ENCODE results near the gene TFIP11.
"Not testable (repeated sequence)": the region's sequence is repeated elsewhere in the genome, so short reads cannot be mapped to it uniquely, and the experiment has no call there.

The TFIP11 gene

DNA sequence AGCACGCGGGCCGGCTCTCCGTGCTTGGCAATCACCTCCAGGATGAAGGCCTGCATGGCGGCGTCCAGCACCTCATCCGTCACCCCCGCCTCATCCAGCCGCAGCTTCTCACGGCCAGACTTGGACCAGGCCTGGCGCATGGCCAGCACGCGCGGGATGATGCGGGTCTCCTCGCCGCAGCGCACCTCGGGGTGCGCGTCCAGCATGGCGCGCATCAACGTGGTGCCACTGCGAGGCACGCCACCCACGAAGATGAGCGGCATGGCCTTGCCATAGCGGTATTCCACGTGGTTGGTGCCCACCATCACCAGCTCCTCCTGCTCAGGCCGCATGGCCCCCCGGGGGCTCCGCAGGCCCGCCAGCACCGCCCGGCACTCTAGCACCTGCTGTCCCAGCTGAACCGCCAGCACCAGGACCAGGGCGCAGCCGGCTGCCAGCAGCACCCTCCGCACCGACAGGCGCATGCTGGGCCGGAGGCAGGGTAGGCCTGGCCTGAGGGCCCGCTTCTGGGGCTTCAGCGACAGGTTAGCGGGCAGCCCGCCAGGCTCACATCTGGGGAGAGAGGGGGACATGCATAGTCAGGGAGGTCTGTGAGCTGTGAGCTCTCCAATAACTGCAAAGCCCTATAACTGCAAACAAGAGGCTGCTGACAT, 29.0 kb upstream of the TFIP11 start:
- H3K4me3 ChIP-seq (ENCODE audit: extremely low read depth, insufficient read depth, low read length, poor library complexity, severe bottlenecking): no peak overlapping the region
- no peaks in the 10 kb centered on the region for H3K4me1 ChIP-seq (ENCODE audit: control insufficient read depth, insufficient read depth, low read length, poor library complexity, severe bottlenecking)
- 94 to 96% methylated on average over 44 to 47 of the region's 47 CpGs for WGBS, 2 experiments (ENCODE audit: insufficient coverage in 2 of 2)
- H3K27ac ChIP-seq (ENCODE audit: low read depth, low read length, severe bottlenecking): no peak overlapping the region
- peaks cover 41% of the 10 kb centered on the region for H3K36me3 ChIP-seq (ENCODE audit: control insufficient read depth, insufficient read depth, low read length)
- no peaks in the 10 kb centered on the region for H3K9me3 ChIP-seq (ENCODE audit: control insufficient read depth, low read length)

DNA sequence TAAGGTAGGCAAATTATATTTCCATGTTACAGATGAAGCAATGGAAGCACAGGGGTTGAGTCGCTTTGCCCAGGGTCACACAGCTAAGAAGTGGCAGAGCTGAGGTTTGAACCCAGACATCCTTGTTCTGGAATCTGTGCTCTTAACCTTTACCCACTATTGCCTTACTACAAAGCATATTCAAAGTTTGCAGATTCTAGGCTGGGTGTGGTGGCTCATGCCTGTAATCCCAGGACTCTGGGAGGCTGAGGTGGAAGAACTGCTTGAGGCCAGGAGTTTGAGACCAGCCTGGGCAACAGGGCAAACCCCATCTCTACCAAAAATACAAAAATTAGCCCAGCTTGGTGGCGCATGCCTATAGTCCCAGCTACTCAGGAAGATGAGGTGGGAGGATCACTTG, 27.8 kb upstream of the TFIP11 start:
- no peak overlapping the region for H3K27ac ChIP-seq (ENCODE audit: low read depth, low read length, severe bottlenecking)
- H3K9me3 ChIP-seq (ENCODE audit: control insufficient read depth, low read length): no peaks in the 10 kb centered on the region
- 100% methylated on average over 1 to 2 of the region's 2 CpGs for WGBS, 2 experiments (ENCODE audit: insufficient coverage in 2 of 2)
- peaks cover 42% of the 10 kb centered on the region for H3K36me3 ChIP-seq (ENCODE audit: control insufficient read depth, insufficient read depth, low read length)
- no peak overlapping the region for H3K4me3 ChIP-seq (ENCODE audit: extremely low read depth, insufficient read depth, low read length, poor library complexity, severe bottlenecking)
- H3K4me1 ChIP-seq (ENCODE audit: control insufficient read depth, insufficient read depth, low read length, poor library complexity, severe bottlenecking): no peaks in the 10 kb centered on the region

DNA sequence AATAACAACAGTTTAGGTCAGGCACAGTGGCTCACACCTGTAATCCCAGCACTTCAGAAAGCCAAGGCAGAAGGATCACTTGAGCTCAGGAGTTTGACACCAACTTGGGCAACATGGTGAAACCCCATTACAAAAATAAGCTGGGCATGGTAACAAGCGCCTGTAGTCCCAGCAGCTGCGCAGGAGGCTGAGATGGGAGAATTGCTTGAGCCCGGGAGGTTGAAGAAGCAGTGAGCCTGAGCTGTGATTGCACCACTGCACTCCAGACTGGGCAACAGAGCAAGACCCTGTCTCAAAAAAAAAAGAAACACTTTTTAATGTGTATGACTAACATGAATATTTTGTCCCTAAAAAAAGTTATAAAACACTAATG, 24.5 kb upstream of the TFIP11 start:
- H3K36me3 ChIP-seq (ENCODE audit: control insufficient read depth, insufficient read depth, low read length): peaks cover 46% of the 10 kb centered on the region
- H3K4me1 ChIP-seq (ENCODE audit: control insufficient read depth, insufficient read depth, low read length, poor library complexity, severe bottlenecking): peaks cover 14% of the 10 kb centered on the region
- H3K27ac ChIP-seq (ENCODE audit: low read depth, low read length, severe bottlenecking): no peak overlapping the region
- WGBS, 2 experiments (ENCODE audit: insufficient coverage in 2 of 2): 100% methylated on average over 3 of the region's 3 CpGs; no CpG with 5 or more reads in 1 of the 2 experiments
- H3K9me3 ChIP-seq (ENCODE audit: control insufficient read depth, low read length): no peaks in the 10 kb centered on the region
- no peak overlapping the region for H3K4me3 ChIP-seq (ENCODE audit: extremely low read depth, insufficient read depth, low read length, poor library complexity, severe bottlenecking)

DNA sequence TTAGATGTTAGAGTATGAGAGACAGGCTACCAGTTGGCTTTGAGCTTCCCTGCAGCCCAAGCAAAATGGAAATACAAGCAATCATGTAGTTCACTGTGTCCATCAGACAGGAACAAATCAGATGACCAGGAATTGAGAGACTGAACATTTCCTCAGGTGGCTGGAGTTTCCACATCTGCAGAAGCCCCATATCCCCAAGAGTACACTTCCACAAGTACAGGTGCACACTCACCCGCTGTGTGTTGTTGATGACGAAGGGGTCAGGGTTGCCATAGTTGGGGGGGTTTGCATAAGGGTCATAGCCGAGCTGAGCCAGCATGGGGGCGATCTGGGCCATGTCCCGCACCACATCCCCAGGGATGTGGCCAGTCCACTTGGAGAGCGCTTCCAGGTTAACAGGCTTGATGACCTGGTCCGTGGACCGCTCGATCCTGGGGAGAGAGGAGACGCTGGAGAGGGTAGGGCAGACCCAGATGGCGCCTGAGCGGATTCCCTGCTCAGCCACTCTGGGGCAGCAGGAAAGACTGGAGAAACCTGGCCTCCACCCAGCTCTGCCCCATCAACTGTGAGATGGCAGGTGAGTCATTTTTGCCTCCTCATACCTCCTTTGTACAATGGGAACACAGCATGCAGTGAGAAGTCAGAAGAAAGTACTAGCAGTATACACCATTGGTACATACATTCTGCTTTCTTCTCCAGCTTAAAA, 23.9 kb upstream of the TFIP11 start:
- H3K4me1 ChIP-seq (ENCODE audit: control insufficient read depth, insufficient read depth, low read length, poor library complexity, severe bottlenecking): peaks cover 14% of the 10 kb centered on the region
- H3K9me3 ChIP-seq (ENCODE audit: control insufficient read depth, low read length): no peaks in the 10 kb centered on the region
- H3K36me3 ChIP-seq (ENCODE audit: control insufficient read depth, insufficient read depth, low read length): peaks cover 51% of the 10 kb centered on the region
- H3K4me3 ChIP-seq (ENCODE audit: extremely low read depth, insufficient read depth, low read length, poor library complexity, severe bottlenecking): no peak overlapping the region
- no peak overlapping the region for H3K27ac ChIP-seq (ENCODE audit: low read depth, low read length, severe bottlenecking)
- WGBS, 2 experiments (ENCODE audit: insufficient coverage in 2 of 2): 93 to 96% methylated on average over 10 to 11 of the region's 12 CpGs

DNA sequence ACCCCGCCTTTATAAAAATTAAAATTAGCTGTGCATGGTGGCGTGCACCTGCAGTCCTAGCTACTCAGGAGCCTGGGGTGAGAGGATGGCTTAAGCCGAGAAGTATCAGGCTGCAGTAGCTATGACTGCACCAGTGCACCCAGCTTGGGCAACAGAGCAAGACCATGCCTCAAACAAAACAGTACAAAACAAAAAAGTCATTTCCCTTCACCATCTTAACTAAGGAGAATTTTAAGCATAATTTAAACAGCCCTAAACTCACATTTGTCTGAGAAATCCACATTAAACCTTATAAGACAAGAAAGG, 23.3 kb upstream of the TFIP11 start:
- peaks cover 53% of the 10 kb centered on the region for H3K36me3 ChIP-seq (ENCODE audit: control insufficient read depth, insufficient read depth, low read length)
- H3K4me3 ChIP-seq (ENCODE audit: extremely low read depth, insufficient read depth, low read length, poor library complexity, severe bottlenecking): no peak overlapping the region
- H3K27ac ChIP-seq (ENCODE audit: low read depth, low read length, severe bottlenecking): no peak overlapping the region
- no peaks in the 10 kb centered on the region for H3K9me3 ChIP-seq (ENCODE audit: control insufficient read depth, low read length)
- H3K4me1 ChIP-seq (ENCODE audit: control insufficient read depth, insufficient read depth, low read length, poor library complexity, severe bottlenecking): peaks cover 14% of the 10 kb centered on the region
- WGBS, 2 experiments (ENCODE audit: insufficient coverage in 2 of 2): 94 to 100% methylated on average over 2 to 3 of the region's 3 CpGs

DNA sequence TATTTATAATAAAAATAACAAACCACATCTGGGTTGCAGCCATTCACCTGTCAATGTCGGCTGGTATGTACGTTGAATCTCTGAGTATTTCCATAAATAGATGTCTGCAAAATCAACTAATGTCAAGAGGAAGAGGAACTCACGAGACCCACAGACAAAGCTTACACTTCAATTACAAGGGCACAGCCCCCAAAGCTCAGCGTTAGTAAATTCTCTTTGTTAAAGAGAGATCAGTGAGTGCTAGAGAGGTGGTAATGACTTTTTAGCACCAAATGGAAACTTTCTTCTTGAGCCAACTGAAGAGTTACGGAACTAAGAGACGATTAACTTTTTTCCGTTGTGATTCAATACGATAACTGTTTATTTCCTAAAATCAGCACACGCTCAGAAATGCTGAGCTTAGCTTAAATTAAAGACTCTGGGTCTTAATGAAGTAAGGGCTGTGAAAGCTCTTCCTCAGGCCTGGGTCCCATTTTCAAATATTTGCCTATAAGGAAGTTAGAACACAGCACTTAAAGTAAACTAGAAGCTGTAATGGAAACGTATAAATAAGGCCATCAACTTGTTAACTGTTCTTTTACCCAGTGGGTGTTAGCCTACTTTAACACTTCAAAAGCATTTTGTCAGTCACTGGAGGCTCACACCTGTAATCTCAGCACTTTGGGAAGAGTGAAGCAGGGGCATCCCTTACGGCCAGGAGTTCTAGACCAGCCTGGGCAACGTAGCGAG, 22.8 kb upstream of the TFIP11 start:
- H3K27ac ChIP-seq (ENCODE audit: low read depth, low read length, severe bottlenecking): no peak overlapping the region
- H3K4me3 ChIP-seq (ENCODE audit: extremely low read depth, insufficient read depth, low read length, poor library complexity, severe bottlenecking): no peak overlapping the region
- H3K4me1 ChIP-seq (ENCODE audit: control insufficient read depth, insufficient read depth, low read length, poor library complexity, severe bottlenecking): peaks cover 14% of the 10 kb centered on the region
- H3K36me3 ChIP-seq (ENCODE audit: control insufficient read depth, insufficient read depth, low read length): peaks cover 53% of the 10 kb centered on the region
- no peaks in the 10 kb centered on the region for H3K9me3 ChIP-seq (ENCODE audit: control insufficient read depth, low read length)
- 89 to 93% methylated on average over 9 to 10 of the region's 13 CpGs for WGBS, 2 experiments (ENCODE audit: insufficient coverage in 2 of 2)

DNA sequence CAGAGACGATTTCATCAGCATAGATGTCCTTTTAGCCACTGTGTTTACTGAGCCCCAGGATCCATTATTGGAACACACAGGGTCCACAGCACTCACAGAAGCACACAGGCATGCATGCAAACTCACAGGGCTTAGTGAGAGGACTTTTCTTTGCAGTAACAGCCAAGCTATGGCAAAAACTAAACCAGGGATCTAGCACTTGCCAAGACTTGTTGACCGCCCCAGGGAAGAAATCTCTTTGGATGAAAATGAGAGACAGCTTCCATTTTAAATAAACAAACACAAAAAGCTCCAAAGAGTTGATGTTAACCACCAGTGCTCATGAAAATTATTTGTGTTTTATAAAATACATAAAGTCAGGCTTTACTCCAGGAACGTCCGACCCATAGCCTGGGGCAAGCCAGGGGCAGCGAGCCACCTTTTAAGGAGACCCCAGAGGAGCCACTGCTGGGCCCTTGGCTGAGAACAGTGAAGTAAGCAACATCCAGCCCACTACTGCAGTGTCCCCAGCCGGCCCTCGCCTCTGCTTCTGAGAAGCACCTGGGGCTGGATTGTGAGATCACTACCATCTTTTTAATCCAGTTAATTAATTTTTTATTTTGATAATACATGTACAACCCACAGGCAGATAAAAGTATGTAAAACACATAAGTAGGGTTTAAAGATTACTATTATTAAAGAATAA, 22.0 kb upstream of the TFIP11 start:
- H3K27ac ChIP-seq (ENCODE audit: low read depth, low read length, severe bottlenecking): peak overlapping the region; percentile 30
- no peak overlapping the region for H3K4me3 ChIP-seq (ENCODE audit: extremely low read depth, insufficient read depth, low read length, poor library complexity, severe bottlenecking)
- 82 to 95% methylated on average over 1 to 4 of the region's 7 CpGs for WGBS, 2 experiments (ENCODE audit: insufficient coverage in 2 of 2)
- H3K36me3 ChIP-seq (ENCODE audit: control insufficient read depth, insufficient read depth, low read length): peaks cover 48% of the 10 kb centered on the region
- H3K9me3 ChIP-seq (ENCODE audit: control insufficient read depth, low read length): no peaks in the 10 kb centered on the region
- H3K4me1 ChIP-seq (ENCODE audit: control insufficient read depth, insufficient read depth, low read length, poor library complexity, severe bottlenecking): peaks cover 14% of the 10 kb centered on the region

DNA sequence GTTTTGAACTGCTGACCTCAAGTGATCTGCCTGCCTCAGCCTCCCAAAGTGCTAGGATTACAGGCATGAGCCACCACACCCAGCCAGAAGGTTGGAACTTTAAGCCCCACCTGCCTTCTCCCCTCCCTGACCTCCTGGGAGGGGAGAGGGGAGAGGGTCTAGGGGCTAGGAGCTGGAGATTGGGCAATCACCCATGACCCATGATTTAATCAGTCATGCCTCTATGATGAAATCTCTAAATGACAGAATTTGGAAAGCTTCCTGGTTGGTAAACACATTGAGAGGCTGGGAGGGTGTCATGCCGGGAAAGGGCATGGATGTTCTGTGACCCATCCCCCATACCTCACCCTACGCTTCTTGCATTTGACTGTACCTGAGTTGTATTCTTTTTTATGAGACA, 17.1 kb upstream of the TFIP11 start:
- no peaks in the 10 kb centered on the region for H3K9me3 ChIP-seq (ENCODE audit: control insufficient read depth, low read length)
- no CpG with 5 or more reads among the region's 2 CpGs for WGBS, 2 experiments (ENCODE audit: insufficient coverage in 2 of 2)
- peaks cover 15% of the 10 kb centered on the region for H3K4me1 ChIP-seq (ENCODE audit: control insufficient read depth, insufficient read depth, low read length, poor library complexity, severe bottlenecking)
- peaks cover 52% of the 10 kb centered on the region for H3K36me3 ChIP-seq (ENCODE audit: control insufficient read depth, insufficient read depth, low read length)
- no peak overlapping the region for H3K27ac ChIP-seq (ENCODE audit: low read depth, low read length, severe bottlenecking)
- H3K4me3 ChIP-seq (ENCODE audit: extremely low read depth, insufficient read depth, low read length, poor library complexity, severe bottlenecking): no peak overlapping the region

DNA sequence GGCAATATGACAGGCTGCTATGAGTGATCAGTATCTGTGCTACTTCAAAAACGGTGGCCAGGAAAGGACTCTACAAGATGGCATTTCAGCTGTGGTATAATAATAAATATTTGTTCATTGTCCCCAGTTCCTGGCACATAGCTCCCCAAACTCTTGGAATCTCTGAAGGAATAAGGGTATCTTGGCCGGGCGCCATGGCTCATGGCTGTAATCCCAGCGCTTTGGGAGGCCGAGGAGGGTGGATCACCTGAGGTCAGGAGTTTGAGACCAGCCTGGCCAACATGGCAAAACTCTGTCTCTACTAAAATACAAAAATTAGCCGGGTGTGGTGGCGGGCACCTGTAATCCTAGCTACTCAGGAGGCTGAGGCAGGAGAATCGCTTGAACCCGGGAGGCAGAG, 16.2 kb upstream of the TFIP11 start:
- not testable (repeated sequence) for H3K9me3 ChIP-seq (ENCODE audit: control insufficient read depth, low read length); H3K4me1 ChIP-seq (ENCODE audit: control insufficient read depth, insufficient read depth, low read length, poor library complexity, severe bottlenecking); H3K27ac ChIP-seq (ENCODE audit: low read depth, low read length, severe bottlenecking); H3K4me3 ChIP-seq (ENCODE audit: extremely low read depth, insufficient read depth, low read length, poor library complexity, severe bottlenecking)
- 85 to 94% methylated on average over 5 of the region's 9 CpGs for WGBS, 2 experiments (ENCODE audit: insufficient coverage in 2 of 2)
- H3K36me3 ChIP-seq (ENCODE audit: control insufficient read depth, insufficient read depth, low read length): peaks cover 59% of the 10 kb centered on the region

DNA sequence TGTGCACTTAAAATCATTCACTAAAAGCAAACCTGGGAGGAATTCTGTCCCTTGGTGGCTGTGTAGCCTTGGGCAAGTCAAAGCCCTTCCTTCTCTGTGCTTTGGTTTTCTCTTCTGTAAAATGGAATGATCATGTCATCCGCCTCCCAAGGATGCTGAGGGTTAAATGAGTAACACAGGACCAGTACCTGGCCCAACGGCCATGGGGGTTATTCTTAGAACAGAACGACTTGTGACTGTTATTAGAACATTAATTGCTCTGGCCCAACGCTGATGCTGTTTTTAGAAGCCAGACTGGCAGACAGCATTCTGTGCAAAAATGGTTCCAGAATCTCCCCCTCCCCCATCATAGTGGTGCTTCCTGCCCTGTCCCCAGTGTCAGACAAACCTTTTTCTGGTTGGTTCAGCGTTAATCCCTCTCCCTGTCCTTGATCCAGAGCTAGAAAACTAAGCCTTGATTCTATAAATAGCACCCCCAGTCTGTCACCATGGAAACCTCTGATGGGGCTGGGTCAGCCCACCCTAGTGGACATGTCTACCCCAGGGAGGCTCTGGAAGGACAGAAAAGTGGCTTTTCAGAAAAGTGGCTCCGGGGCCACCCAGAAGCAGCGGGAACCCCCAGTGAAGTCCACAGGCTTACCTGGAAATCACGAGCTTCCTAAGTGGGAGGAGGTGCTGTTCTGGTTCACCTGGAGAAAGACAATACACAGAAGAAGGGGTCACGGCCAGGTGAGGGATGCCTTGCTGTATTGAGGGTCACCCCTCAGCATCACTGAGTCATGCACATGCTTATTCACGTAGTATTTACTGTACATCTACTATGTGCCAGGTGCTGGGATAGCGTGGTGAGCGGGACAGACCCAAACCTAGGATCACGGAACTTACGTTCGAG, 15.5 kb upstream of the TFIP11 start:
- Histone ChIP-seq H3K4me3 (ENCODE audit: extremely low read depth, insufficient read depth, low read length, poor library complexity, severe bottlenecking) (no peak overlapping the region), H3K36me3 (ENCODE audit: control insufficient read depth, insufficient read depth, low read length) (peaks cover 59% of the 10 kb centered on the region), H3K4me1 (ENCODE audit: control insufficient read depth, insufficient read depth, low read length, poor library complexity, severe bottlenecking) (peaks cover 7% of the 10 kb centered on the region), H3K9me3 (ENCODE audit: control insufficient read depth, low read length) (no peaks in the 10 kb centered on the region), H3K27ac (ENCODE audit: low read depth, low read length, severe bottlenecking) (peak overlapping the region; percentile 53)
- 89 to 90% methylated on average over 13 to 15 of the region's 15 CpGs for WGBS, 2 experiments (ENCODE audit: insufficient coverage in 2 of 2)

Measured in mesodermal cell (in vitro differentiated cells).